DMS114 treated with DMSO at 0.1 percent for 48 hours (cell line): ENCODE measurements around the gene BMPR1A.
"Not testable (repeated sequence)": the region's sequence is repeated elsewhere in the genome, so short reads cannot be mapped to it uniquely, and the experiment has no call there.

ENCODE experiments used
- DNase-seq: peaks from one replicate; lab custom pipeline; 2025; ENCODE audit not compliant: unreplicated experiment; lab: John Stamatoyannopoulos, UW

BMPR1A gene

DNA sequence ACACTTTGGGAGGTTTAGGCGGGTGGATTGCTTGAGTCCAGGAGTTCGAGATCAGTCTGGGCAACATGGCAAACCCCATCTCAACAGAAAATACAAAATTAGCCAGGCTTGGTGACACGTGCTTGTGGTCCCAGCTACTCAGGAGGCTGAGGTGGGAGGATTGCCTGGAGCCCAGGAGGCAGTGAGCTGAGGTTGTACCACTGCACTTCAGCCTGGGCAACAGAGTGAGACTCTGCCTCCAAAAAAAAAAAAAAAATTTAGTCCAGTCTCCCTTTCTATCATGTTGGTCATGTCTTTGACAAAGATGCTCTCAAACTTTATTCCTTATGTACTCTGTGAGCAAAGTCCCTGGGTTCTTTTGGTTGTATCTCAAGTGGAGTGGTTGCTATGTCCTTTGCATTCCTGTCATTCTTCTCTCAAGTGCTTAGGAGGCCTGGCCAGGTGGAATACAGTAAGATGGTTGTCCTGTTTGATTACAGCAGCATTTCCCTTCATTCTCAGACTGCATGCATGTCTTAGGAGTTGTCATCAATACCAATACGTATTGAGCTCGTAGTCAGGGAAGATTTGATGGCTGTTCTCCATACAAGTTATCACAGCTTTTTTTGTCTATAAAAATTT, 115.3 kb downstream of the BMPR1A start:
- DNase-seq: no peak

GRCh38 chr10:86872757-86873156, 116.3 kb downstream of the BMPR1A start:
- no peak for DNase-seq

GRCh38 chr10:86876748-86877147, 120.3 kb downstream of the BMPR1A start:
- DNase-seq: no peak

GRCh38 chr10:86878983-86879713, 122.7 kb downstream of the BMPR1A start:
- no peak for DNase-seq

DNA sequence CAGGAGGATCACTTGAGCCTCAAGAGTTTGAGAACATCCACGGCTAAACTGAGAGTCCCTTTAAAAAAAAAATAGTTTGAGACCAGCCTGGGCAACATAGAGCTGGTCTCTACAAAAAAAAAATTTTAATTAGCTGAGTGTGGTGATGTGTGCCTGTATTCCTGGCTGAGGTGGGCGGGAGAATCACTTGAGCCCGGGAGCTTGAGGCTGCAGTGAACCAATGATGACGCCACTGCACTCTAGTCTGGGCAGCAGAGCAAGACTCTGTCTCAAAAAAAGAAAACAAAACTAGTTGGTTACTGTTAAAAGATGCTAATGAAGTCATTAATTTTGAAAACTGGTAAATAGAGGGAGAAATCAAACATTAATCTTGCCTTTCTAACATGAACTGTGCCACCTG, 124.6 kb downstream of the BMPR1A start:
- no peak for DNase-seq

DNA sequence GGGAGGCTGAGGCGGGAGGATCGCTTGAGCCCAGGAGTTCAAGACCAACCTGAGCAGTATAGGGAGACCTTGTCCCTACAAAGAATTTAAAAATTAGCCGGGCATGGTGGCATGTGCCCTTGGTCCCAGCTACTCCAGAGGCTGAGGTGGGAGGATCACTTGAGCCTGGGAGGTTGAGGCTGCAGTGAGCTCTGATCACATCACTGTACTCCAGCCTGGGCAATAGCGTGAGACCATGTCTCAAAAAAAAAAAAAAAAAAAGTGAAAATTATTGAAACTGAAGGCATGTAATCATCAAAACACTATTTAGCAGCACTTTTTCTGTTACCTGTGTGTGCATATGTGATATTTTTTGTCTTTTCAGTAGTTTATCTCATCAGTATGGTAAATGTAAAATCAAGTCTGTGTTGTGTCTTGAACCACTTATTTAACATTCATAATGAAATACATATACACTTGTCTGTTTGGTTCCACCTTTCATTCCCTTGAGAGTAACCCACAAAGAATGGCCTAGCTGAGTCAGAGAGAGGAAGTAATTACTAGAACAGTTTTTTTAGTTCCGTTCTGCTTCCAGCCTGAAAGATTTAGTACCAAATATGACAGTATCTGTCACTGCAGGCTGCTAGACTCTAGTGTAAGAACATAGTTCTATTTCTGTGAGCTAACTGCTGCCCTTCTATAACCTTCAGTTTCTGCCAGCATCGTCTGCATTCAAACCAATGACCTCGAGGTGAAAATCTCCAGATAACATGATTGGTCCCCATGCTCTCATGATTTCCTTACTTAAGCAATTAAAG, 132.4 kb downstream of the BMPR1A start:
- DNase-seq: no peak

- no peak for DNase-seq
Measured at GRCh38 chr10:86889997-86890396, 133.6 kb downstream of the BMPR1A start.

- no peak for DNase-seq
Measured at GRCh38 chr10:86898511-86898910, 142.1 kb downstream of the BMPR1A start.

- DNase-seq: no peak
Measured at GRCh38 chr10:86899132-86899531, 142.7 kb downstream of the BMPR1A start.

DNA sequence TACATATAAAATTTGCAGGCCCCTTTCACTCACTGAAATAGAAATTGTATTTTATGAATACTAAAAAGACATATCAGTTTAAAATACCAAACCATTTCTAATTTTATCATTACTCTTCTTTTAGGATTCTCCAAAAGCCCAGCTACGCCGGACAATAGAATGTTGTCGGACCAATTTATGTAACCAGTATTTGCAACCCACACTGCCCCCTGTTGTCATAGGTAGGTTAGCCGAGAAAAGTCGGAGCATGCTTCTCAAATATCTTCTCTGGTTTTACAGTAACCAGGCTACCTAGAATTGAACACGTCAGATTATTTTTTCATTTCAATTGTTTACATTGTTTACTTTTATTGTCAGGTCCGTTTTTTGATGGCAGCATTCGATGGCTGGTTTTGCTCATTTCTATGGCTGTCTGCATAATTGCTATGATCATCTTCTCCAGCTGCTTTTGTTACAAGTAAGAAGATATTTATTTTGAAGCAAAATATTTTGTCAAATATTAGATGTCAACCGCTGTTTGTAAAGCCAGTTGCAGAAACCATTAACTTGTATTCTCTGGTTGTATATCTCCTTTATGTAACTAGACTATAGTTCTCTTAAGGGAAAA, 143.4 kb downstream of the BMPR1A start:
- peak; percentile 60 for DNase-seq

GRCh38 chr10:86900955-86901354, 144.5 kb downstream of the BMPR1A start:
- no peak for DNase-seq

DNA sequence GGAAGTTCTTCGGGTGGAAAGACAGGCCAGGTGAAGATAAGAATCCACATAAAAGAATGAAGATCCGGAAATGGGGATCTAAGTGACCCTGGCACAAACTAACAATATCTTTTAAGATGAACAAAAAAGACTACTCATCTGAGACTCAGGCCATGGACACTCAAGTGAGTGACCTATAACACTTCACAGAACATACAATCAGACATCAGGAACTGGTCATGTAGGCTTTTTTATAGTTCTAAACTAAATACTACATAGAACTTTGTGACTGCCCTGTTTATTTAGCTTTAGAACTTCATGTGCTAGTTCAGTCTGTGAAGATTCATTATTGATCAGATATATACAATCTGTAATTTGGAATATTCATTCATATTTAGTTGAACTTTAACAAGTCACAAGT, 148.2 kb downstream of the BMPR1A start:
- DNase-seq: no peak

DNA sequence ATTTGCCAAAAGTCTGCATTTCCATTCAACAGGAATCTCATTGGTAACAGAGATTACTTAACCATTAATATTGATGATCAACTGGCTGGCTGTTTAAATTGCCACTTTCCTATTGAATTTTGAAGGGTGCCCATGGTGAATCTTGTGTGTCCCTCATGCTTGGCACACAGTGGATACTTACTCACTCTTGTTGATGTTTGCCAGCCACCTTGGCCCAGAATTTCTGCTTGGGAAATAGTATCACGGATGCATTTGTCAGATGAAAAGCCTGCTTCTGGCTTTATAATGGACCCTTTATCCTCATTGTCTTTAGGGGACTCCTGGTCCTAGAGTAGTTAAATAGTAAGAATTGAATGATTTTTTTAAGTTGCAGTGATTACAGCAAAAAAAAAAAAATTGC, 149.0 kb downstream of the BMPR1A start:
- DNase-seq: no peak

DNA sequence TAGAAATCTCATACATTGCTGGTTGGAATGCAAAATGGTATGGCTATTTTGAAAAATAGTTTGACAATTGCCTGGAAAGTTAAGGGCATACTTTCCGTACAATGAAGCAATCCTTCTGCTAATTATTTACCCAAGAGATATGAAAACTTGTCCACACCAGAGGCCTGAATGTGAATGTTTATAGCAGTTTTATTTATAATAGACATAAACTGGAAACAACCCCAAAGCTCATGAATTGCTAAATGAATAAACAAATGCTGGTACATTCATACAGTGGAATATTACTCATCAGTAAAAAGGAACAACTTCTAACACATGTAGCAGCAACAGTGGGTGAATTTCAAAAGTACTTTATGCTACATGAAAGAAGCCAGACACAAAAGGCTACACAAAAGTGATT, 158.3 kb downstream of the BMPR1A start:
- DNase-seq: no peak

GRCh38 chr10:86918022-86918471, 161.6 kb downstream of the BMPR1A start:
- DNase-seq: no peak

GRCh38 chr10:86922553-86922961, 166.1 kb downstream of the BMPR1A start:
- no peak for DNase-seq

DNA sequence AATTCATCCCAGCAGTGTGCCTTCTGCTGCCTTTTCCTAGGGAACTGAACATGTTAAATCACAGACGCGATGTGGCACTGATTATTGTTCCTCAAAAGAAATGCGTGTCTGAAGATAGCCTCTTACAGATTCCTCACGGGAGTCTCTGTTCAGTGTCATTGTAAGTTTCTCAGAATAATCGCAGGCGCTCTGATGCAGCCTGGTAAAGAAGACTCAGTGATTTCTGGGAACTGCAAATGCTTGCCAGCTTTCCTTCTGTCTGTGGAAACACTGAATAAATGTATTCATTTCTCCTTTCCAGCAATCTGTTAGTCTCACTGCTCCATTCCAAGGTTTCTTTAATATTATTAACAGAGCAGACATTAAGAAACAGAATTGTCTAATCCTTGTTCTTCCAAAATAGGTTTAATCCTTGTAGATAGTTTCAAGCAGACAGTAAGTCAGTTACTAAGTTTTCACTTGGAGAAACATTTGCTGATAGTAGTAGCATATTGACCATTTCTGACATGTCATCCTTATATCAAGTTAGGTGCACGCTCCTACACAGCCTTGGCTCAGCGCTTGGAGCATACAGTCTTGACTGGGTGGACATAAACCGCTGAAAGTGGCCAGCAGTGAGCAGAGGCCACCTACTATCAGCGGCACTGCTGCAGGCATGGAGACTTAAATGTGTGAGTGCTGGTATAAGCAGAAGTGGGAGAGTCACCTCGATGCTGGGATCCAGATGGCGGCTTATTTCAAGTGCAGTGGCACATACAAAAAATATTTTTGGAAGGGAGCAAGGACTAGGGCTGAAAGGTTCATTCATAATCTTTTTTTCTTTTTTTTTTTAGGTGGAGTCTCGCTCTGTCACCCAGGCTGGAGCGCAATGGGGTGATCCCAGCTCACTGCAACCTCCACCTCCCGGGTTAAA, 173.3 kb downstream of the BMPR1A start:
- no peak for DNase-seq

GRCh38 chr10:86931872-86932271, 175.5 kb downstream of the BMPR1A start:
- DNase-seq: no peak

DNA sequence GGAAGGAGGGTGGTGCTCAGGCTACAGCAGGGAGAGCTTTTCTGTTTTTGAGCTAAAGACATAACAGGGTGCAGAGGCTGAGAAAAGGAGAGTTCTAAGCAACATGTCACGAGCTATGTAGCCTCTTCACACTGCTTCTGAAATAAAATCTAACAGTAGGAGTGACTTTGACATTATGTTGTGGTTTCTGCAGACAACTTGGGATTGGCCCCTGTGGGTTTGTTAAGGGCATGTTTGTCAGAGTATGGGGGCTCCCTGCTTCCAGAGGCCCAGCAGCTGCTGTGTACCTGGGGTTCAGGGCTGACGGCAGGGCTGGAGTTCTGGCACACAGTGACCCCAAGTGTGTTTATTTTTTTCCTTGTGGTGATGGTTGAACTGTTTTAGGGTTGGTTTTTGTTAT, 176.3 kb downstream of the BMPR1A start:
- no peak for DNase-seq

DNA sequence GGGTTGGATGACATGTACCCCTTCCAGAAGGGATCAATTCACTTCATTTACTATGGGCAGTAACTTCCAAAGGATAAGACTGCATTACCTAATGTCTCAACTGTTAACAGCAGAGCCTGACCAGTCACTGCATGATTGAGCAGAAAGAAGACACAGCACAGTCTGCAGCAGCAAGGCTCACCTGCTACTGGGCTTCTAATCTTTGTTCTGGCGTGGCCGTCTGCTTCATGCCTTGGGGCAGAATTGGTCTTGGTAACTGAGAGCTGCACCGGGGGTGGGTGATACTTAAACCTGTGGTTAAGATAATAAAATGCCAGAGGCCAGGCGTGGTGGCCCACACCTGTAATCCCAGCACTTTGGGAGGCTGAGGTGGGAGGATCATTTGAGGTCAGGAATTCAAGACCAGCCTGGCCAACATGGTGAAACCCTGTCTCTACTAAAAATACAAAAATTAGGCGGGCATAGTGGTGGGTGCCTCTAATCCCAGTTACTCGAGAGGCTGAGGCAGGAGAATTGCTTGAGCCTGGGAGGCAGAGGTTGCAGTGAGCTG, 177.8 kb downstream of the BMPR1A start:
- DNase-seq: not testable (repeated sequence)
